Neural crest cell (in vitro differentiated cells): Measurements from ENCODE around the gene AGMAT. TPM values are rescaled to one million over a fixed set of nuclear protein-coding genes. Genes with fewer than 3 reads are reported as not detected.
A peak's percentile ranks its signal among the peaks of the same experiment; 100 is the strongest.

Source experiments
- DNase-seq: peaks from one replicate; pipeline ENCODE4 v3.0.0; 2021; ENCODE audit warnings: low read depth, mixed read lengths, low spot score
- H3K27ac Mint-ChIP-seq: one replicate; pipeline ENCODE4 v1.8.0; 2021; ENCODE audit warnings: mild to moderate bottlenecking, mixed read lengths; ENCODE audit not compliant: unreplicated experiment
- H3K27me3 Mint-ChIP-seq: 2 replicates; pipeline ENCODE4 v1.8.0; 2021; ENCODE audit warnings: low read depth, mild to moderate bottlenecking, mixed read lengths
- H3K36me3 Mint-ChIP-seq: 2 replicates; pipeline ENCODE4 v1.8.0; 2021; ENCODE audit warnings: low read depth, mild to moderate bottlenecking, mixed read lengths
- H3K4me1 Mint-ChIP-seq: 2 replicates; pipeline ENCODE4 v1.8.0; 2021; ENCODE audit warnings: mixed read lengths
- H3K4me3 Mint-ChIP-seq: one replicate; pipeline ENCODE4 v1.8.0; 2021; ENCODE audit warnings: mild to moderate bottlenecking, mixed read lengths
- H3K9me3 Mint-ChIP-seq: 2 replicates; pipeline ENCODE4 v1.8.0; 2021; ENCODE audit warnings: mixed read lengths
- CTCF ChIP-seq: fragments of 200-600 bp; sonication (generic); conservative IDR thresholded peaks from 2 replicates; pipeline ENCODE4 v1.5.0; 2021; ENCODE audit warnings: antibody characterized with exemption, mild to moderate bottlenecking
- total RNA-seq: library from RNA; stranded (reverse); gene quantifications from 2 replicates; pipeline ENCODE4 v1.2.1, GENCODE V29; 2021

Gene AGMAT
- total RNA-seq, 1 donor from 2014 or later, result 1.4 TPM

- H3K27me3 Mint-ChIP-seq, result no peaks in the 10 kb centered on the region
- H3K27ac Mint-ChIP-seq, result no peak overlapping the region
- DNase-seq, result no peak
- no peaks in the 10 kb centered on the region for H3K36me3 Mint-ChIP-seq
- no peaks in the 10 kb centered on the region for H3K9me3 Mint-ChIP-seq
- peaks cover 29% of the 10 kb centered on the region for H3K4me1 Mint-ChIP-seq
- peak overlapping the region; percentile 51 for H3K4me3 Mint-ChIP-seq
- TF ChIP-seq CTCF, result no peak
These were observed 36.2 kb upstream of the AGMAT start for GRCh38 chr1:15620902-15621682.

DNA sequence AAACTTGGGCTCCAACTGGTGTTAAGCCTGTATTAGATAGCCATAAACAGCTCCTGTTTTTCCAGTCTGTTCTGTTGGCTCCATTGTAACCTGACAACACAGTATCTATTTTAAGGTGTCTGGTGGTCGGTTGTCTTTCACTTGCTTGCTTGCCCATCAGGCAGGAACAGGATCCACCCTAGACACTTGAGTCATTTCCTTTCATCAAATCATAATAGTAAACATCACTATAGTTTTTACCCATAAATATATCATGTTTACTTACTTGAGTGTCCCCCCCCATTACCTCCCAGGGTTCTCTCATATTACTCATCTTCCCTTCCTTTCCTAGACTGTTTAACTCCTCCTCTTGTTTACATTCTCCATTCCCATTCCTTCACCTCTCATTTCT is 35.3 kb upstream of the AGMAT start:
- no peak for TF ChIP-seq CTCF
- H3K9me3 Mint-ChIP-seq, result no peaks in the 10 kb centered on the region
- H3K36me3 Mint-ChIP-seq, result no peaks in the 10 kb centered on the region
- H3K4me1 Mint-ChIP-seq, result peaks cover 29% of the 10 kb centered on the region
- DNase-seq, result no peak
- no peak overlapping the region for H3K27ac Mint-ChIP-seq
- H3K4me3 Mint-ChIP-seq, result peak overlapping the region; percentile 84
- H3K27me3 Mint-ChIP-seq, result no peaks in the 10 kb centered on the region

- Mint-ChIP-seq H3K9me3 (no peaks in the 10 kb centered on the region), H3K36me3 (no peaks in the 10 kb centered on the region), H3K4me1 (peaks cover 29% of the 10 kb centered on the region), H3K27me3 (no peaks in the 10 kb centered on the region), H3K4me3 (peak overlapping the region; percentile 94), H3K27ac (peak overlapping the region; percentile 30)
- no peak for DNase-seq
- no peak for TF ChIP-seq CTCF
These were observed 34.0 kb upstream of the AGMAT start for GRCh38 chr1:15618655-15619525.

DNA sequence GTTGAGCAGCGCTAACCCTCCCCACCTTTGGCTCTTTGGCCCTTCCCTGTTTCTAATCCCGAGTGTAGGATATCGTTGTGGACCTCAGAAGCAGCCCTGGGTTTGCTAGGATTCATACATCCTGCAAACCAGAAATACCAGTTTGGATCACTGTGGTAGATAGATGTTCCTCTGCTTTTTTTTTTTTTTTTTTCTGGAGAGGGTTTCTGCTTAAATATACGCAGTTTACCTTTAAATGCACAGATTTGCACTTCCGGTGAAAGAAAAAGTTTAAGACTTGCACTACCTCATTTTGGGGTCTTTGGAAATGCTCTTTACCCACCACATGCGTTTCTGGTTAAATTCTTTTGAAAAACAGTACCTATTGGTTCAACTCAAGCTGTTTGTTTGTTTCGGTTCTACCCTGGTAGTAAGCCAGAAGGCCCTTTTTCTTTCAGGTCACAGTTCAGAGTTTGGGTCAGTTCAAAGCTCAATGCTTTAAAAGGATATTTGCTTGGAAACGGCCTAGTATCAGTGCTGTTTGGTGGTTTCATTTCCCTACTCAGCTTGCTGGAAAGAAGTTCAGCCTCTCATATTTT is 33.3 kb upstream of the AGMAT start:
- no peak for TF ChIP-seq CTCF
- no peaks in the 10 kb centered on the region for H3K27me3 Mint-ChIP-seq

DNA sequence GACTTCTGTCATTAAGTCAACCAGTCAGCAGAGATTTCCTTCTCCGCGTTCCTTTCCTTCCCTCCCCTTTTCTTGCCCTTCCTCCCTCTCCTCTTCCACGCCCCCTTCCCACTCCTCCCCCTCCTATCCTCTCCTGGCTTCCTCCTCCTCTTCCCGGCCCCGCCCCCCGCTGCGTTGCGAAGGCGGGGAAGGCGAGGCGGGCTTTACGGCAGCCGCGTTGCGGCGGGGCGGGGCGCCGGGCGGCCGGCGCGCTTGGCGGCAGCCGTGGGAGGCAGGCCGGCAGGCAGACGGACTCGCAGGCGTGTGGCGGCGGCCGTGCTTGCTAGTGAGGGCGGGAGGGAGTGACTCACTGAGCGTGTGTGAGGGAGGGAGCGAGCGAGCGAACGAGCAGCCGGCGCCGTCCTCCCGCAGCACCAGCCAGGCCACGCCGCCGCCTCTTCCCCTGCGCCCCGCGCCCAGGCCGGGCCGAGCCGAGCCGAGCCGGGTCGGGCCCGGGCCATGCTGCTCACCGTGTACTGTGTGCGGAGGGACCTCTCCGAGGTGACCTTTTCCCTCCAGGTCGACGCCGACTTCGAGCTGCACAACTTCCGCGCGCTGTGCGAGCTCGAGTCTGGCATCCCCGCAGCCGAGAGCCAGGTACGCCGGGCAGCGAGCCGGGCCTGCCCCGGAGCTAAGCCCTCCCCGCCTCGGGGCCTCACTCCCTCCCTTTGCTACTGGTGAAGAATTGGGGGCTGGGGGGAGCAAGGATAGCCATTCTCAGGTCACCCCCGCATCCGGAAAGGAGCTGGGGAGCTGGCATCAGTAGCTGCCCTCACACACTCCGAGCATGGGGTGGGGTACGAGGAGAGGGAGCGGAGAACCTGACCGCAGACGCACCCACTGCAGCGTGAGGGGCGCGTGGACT is 32.6 kb upstream of the AGMAT start, which contains the start of gene DDI2:
Gene DDI2, plus strand, starts transcription at position 286 of the 904 bp plus-strand sequence. Its CDS starts 213 bp downstream, at position 499.
- Mint-ChIP-seq H3K4me1 (peaks cover 29% of the 10 kb centered on the region), H3K27me3 (no peaks in the 10 kb centered on the region), H3K36me3 (no peaks in the 10 kb centered on the region), H3K27ac (peak within 1 kb of the TSS; percentile 30), H3K4me3 (peak within 1 kb of the TSS; percentile 94), H3K9me3 (no peaks in the 10 kb centered on the region)
- TF ChIP-seq CTCF, result no peak
- DNase-seq, result peak; percentile 94

More for the DNA sequence above, 33.3 kb upstream of the AGMAT start:
- Mint-ChIP-seq H3K4me1 (peaks cover 29% of the 10 kb centered on the region), H3K36me3 (no peaks in the 10 kb centered on the region), H3K4me3 (peak overlapping the region; percentile 94), H3K9me3 (no peaks in the 10 kb centered on the region), H3K27ac (peak overlapping the region; percentile 30)
- no peak for DNase-seq
